GM18505 (cell line): ENCODE data around the gene CSH2.

Experiments used
- ATAC-seq: cut with Tn5 transposase; IDR thresholded peaks from one replicate; pipeline ENCODE4 v1.9.1; 2021; ENCODE audit not compliant: unreplicated experiment
- POLR2A ChIP-seq: IDR thresholded peaks from 4 replicates; pipeline ENCODE4 v1.6.1; 2011; ENCODE audit warnings: borderline replicate concordance; ENCODE audit not compliant: insufficient read depth, insufficient read length; ENCODE audit errors: extremely low read depth

Gene CSH2

GRCh38 chr17:63841350-63842172 lies 31.9 kb downstream of the CSH2 start:
- ATAC-seq = no peak
- no peak for TF ChIP-seq POLR2A

GRCh38 chr17:63840591-63841349 lies 32.7 kb downstream of the CSH2 start:
- ATAC-seq = no peak
- TF ChIP-seq POLR2A = no peak

- ATAC-seq = no peak
- TF ChIP-seq POLR2A = no peak
Measured at GRCh38 chr17:63838631-63839171, 34.8 kb downstream of the CSH2 start.

- ATAC-seq = no peak
- TF ChIP-seq POLR2A = no peak
Measured at GRCh38 chr17:63837962-63838600, 35.4 kb downstream of the CSH2 start.

GRCh38 chr17:63837480-63837879 lies 36.0 kb downstream of the CSH2 start:
- ATAC-seq = no peak
- TF ChIP-seq POLR2A = no peak

GRCh38 chr17:63836811-63837210 lies 36.7 kb downstream of the CSH2 start:
- ATAC-seq = no peak
- no peak for TF ChIP-seq POLR2A

GRCh38 chr17:63835167-63835720 lies 38.2 kb downstream of the CSH2 start:
- no peak for TF ChIP-seq POLR2A
- no peak for ATAC-seq

- no peak for ATAC-seq
Measured at GRCh38 chr17:63834431-63835166, 38.9 kb downstream of the CSH2 start.

GRCh38 chr17:63833741-63834373 lies 39.6 kb downstream of the CSH2 start:
- no peak for ATAC-seq
- peak; percentile 31 for TF ChIP-seq POLR2A

More at GRCh38 chr17:63834431-63835166, 38.9 kb downstream of the CSH2 start:
- no peak for TF ChIP-seq POLR2A

- no peak for ATAC-seq
- TF ChIP-seq POLR2A = no peak
Measured at GRCh38 chr17:63833026-63833740, 40.3 kb downstream of the CSH2 start.

- no peak for TF ChIP-seq POLR2A
Measured at GRCh38 chr17:63832455-63832854, 41.0 kb downstream of the CSH2 start.

More at GRCh38 chr17:63832455-63832854, 41.0 kb downstream of the CSH2 start:
- no peak for ATAC-seq
